ENCODE data around the gene UNC45B.

UNC45B gene

DNA sequence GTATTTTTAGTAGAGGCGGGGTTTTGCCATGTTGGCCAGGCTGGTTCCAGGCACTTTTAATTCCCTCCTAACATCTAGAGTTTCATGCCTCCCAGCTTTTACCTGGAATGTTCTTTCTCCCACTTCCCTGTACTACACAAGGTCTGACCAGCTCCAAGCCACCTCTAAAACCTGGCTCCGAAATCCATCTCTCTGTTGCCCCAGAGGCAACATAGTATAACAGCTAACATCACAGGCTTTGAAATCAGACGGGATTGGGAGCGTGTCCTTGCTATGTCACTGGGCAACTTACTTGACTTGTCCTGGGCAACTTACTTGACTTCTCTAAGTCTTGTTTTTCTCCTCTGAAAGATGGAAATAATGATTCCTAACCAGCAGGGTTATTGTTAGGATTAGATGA, 15.1 kb downstream of the UNC45B start:
- no peak overlapping the region for H3K4me3 ChIP-seq (ENCODE audit: low read length)
- DNase-seq (ENCODE audit: low read depth), result no peak
- TF ChIP-seq CTCF (conservative IDR thresholded peaks at IDR 0.05; ENCODE audit: low read depth, low read length), result no peak

DNA sequence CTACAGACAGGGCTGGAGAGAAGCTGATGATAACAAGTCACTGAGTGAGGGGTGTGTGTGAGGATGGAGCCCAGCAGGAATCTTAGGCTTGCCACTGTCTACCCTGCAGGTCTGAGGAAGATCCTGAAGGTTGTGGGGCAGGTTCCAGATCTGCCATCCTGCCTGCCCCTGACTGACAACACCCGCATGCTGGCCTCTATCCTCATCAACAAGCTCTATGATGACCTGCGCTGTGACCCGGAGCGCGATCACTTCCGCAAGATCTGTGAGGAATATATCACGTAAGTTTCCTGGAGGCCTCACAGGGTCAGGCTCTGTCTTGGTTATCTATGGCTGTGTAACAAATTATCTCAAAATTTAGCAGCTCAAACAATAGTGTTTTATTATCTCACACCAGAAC, 16.3 kb downstream of the UNC45B start:
- H3K4me3 ChIP-seq (ENCODE audit: low read length), result no peak overlapping the region
- no peak for DNase-seq (ENCODE audit: low read depth)
- no peak for TF ChIP-seq CTCF (conservative IDR thresholded peaks at IDR 0.05; ENCODE audit: low read depth, low read length)

GRCh38 chr17:35164716-35165115, 17.1 kb downstream of the UNC45B start:
- DNase-seq (ENCODE audit: low read depth), result no peak
- no peak for TF ChIP-seq CTCF (conservative IDR thresholded peaks at IDR 0.05; ENCODE audit: low read depth, low read length)
- no peak overlapping the region for H3K4me3 ChIP-seq (ENCODE audit: low read length)

GRCh38 chr17:35166526-35166925, 18.9 kb downstream of the UNC45B start:
- DNase-seq (ENCODE audit: low read depth), result no peak
- H3K4me3 ChIP-seq (ENCODE audit: low read length), result no peak overlapping the region
- TF ChIP-seq CTCF (conservative IDR thresholded peaks at IDR 0.05; ENCODE audit: low read depth, low read length), result no peak

GRCh38 chr17:35167046-35167445, 19.4 kb downstream of the UNC45B start:
- no peak for DNase-seq (ENCODE audit: low read depth)
- no peak overlapping the region for H3K4me3 ChIP-seq (ENCODE audit: low read length)
- no peak for TF ChIP-seq CTCF (conservative IDR thresholded peaks at IDR 0.05; ENCODE audit: low read depth, low read length)

DNA sequence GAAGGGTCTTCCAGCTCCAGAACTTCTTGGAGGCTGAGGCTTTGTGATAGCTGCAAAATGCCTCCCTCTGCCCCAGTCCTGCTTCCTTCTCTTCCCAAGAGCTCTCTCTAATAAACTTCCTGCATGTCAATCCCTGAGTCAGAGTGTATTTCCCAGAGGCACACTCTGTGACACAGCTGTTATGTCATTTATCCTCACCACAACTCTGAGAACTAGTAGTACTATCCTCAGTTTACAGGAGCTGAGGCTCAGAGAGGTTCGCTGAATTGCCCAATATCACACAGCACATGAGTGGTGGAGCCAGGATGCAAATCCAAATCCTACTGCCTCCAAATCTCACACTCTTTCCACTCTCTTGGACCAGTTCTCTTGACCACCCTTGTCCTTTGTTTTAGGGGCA, 20.0 kb downstream of the UNC45B start:
- DNase-seq (ENCODE audit: low read depth), result no peak
- no peak overlapping the region for H3K4me3 ChIP-seq (ENCODE audit: low read length)
- TF ChIP-seq CTCF (conservative IDR thresholded peaks at IDR 0.05; ENCODE audit: low read depth, low read length), result no peak

DNA sequence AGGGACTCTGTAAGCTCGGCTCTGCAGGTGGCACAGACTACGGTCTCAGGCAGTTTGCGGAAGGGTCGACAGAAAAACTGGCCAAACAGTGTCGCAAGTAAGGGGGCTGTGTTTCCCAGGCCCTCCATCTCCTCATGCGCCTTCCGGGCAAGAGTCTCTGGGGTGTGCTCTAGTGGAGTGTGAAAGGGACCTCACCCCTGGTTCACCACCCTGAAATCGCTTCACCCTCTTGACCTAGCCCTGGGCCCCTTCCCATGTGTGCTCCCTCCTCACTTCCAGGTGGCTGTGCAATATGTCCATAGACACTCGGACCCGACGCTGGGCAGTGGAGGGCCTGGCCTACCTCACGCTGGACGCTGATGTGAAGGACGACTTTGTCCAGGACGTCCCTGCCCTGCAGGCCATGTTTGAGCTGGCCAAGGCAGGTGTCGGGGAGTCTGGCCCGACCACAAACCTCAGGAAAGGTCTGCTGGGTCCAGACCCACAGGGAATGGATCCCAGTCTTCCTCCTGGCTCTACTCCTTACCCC, 22.3 kb downstream of the UNC45B start:
- TF ChIP-seq CTCF (conservative IDR thresholded peaks at IDR 0.05; ENCODE audit: low read depth, low read length), result no peak
- no peak overlapping the region for H3K4me3 ChIP-seq (ENCODE audit: low read length)
- DNase-seq (ENCODE audit: low read depth), result no peak

All from retinal pigment epithelial cell (primary cell).